Fibroblast of skin of back (primary cell): ENCODE measurements around the gene TMEM51.
A peak's percentile ranks its signal among the peaks of the same experiment; 100 is the strongest.
"Not testable (repeated sequence)": the region's sequence is repeated elsewhere in the genome, so short reads cannot be mapped to it uniquely, and the experiment has no call there.

Experiments used
- DNase-seq: peaks from one replicate; pipeline ENCODE4 v3.0.0-alpha.2; 2013

Gene TMEM51

DNA sequence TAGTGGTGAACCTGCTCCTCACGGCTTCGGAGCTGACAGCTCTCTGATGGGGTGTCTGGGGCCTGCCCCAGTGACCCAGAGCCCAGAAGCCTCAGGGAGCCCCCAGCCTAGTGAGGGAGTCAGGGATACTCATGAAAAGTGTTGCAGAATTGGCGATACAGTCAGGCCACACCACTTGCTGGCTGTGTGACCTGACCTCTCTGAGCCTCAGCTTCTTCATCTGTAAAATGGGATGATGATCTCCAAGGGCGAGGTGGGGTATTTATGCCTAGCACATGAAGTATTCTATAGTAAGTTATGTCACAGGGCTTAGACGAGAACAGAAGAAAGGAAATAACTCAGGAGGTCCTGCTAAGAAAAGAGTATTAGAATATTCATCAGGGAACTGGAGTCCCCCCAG lies 1.6 kb downstream of the TMEM51 start:
- no peak for DNase-seq

DNA sequence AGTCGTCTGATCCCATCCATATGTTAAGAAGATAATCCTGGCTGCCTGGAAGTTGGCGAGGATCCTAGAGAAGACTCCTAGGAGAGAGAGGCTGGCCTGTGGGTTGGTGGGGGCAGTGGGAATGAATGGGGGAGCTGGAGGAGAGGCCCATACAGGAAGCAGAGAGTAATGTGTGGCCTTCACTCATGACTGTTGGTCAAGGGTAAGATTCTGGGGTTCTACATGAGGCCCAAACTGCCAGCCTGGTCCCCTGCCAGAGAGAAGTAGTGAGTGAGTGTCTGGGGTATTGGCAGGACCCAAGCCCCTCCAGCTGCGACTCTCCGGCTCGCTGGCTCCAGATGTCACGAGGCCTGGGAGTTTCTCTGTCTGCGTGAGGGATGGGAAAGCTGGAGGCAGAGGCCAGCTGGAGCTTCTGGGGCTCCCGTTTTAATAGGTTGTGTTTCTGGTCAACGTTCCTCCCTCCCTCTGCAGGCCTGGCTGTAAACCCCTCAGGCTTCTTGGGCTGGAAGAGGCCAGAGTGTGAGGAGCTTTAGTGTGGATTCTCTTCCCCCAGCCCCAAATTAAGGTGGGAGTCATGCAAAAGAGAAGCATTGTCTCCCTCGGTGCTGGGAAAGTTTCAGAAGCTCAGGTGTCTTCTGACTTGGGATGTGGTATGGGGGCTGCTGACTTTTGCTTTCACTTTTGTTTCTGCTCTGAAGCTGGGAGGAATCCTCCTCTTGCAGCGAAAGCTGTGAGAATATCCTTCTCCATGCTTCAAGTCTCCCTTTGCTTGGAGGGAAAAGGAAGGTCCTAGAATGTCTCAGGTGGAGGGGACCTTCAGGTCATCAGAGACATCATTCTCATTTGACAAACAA lies 2.6 kb downstream of the TMEM51 start:
- no peak for DNase-seq

DNA sequence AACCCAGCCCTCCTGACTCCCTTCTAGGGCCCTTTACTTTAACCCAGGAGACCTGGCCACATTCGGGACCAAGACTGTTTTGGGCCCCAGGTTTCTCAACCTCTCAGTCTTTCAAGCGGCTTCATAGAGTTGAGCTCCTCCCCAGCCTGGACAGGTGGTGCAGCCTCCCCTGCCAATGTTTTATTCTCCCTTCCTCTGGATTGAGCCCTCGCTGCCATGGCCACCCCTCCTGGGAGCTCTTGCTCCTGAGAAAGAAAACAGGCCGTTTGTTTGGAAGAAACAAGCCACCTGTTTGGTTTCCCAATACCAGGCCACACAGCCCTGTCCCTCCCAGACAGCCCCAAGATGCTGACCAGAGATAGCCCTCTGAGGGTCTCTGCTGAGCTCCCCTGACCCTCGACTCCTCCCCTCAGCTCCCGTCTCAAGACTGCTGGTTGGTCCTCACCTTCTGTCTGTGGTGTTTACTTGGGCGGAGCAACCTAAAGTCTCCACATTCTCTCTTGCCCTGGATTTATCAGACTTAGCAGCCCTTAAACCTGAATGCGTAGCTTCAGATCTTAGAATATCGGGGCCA lies 3.3 kb downstream of the TMEM51 start:
- no peak for DNase-seq

- no peak for DNase-seq
Measured at GRCh38 chr1:15157524-15158399, 4.2 kb downstream of the TMEM51 start.

GRCh38 chr1:15158506-15159165 lies 5.1 kb downstream of the TMEM51 start:
- DNase-seq = peak; percentile 41

DNA sequence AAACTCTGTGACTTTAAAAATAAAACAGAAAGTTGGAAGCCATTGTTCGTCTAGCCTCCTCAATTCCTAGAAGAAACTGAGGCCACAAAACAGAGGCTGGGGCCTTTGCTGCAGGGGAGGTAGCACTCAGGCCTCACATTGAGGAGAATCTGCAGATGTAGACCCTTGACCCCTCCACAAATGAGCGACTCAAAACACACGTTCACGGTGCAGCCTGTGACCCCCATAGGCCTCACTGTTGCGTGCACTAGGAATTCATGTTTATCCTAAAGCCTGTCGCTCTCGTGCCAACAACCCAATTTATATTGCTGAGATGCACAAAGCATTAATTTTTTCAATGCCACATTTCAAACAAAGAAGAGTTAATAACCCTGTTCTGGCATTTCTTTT lies 5.6 kb downstream of the TMEM51 start:
- no peak for DNase-seq

- no peak for DNase-seq
Measured at GRCh38 chr1:15160626-15161025, 7.1 kb downstream of the TMEM51 start.

- no peak for DNase-seq
Measured at GRCh38 chr1:15167386-15167785, 13.8 kb downstream of the TMEM51 start.

DNA sequence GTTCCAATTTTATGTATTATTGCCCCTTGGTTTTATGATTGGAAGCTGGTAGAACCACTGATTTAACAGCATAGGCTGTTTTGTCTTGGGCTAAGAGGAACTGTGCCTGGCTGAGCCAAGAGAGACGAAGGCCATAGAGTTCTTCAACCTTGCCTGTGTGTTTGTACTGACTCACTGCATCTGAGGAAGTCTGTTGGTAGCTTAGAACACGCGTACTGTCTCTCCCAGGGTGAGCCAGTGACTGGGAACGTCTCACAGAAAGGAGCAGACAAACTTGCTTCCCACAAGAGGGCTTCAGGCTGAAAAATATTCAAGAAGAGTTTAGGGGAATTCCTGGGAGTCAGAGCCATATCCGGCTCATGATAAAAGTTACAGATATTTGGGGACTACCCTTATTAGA lies 14.9 kb downstream of the TMEM51 start:
- DNase-seq = peak; percentile 69

GRCh38 chr1:15170071-15170470 lies 16.5 kb downstream of the TMEM51 start:
- DNase-seq = no peak

GRCh38 chr1:15171271-15171908 lies 17.8 kb downstream of the TMEM51 start:
- no peak for DNase-seq

DNA sequence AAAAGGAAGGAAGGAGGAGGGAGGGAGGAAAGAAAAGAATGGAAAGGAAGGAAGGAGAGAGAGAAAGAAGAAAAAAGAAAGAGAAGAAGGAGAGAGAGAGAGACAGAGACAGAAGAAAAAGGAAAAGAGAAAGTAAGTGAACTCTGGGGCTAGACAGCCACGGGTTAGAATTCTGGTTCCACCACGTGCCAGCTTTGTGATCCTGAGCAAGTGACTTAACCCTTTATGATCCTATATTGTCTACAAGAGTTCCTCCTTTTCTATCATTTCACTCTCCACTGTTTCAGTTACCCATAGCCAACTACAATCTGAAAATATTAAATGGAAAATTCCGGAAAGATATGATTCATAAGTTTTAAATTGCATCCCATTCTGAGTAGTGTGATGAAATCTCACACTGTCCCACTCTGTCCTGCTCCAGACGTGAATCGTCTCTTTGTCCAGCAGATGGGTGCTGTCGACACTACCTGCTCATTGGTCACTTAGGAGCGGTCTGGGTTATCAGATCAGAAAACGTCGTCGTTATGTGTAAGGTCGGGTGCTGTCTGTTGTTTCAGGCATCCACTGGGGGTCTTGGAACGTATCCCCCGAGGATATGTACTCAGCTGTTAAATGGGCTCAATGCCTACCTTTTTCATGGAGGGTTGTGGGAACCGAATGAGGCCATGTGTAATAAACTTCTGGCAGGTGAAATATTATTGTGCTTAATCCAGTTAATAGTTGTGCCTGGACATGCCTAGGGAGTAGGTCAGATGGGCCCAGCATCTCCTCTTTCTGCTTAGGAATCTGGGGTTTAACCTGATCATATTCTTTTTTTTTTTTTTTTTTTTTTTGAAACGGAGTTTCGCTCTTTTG lies 19.1 kb downstream of the TMEM51 start:
- no peak for DNase-seq

DNA sequence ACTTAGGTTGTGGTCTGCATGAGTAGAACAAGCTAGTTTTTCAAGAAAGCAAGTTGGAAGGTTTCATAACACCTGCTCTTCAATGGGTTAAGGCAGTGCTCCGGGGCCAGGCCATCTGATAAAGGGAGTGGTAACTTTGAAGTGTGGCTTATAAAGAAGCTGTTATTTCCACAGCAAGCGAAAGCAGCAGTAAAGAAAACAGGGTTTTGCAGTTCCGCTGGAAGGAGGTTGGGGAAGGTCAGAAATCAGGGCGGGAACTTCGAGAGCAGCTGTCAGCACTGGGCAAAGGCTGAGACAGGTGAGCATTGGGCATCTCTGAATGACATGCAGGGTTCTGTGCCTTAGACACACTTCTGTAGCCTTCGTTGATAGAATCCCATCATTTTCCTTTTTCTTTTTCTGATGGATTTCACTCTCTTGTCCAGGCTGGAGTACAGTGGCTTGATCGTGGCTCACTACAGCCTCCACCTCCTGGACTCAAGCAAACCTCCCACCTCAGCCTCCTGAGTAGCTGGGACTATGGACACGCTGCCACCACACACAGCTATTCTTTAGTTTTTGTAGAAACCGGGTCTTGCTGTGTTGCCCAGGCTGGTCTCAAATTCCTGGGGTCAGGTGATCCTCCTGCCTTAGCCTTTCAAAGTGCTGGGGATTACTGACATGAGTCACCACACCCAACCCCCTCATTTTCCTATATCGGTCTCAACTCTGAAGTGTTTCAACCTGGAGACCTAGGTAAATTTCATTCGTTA lies 20.5 kb downstream of the TMEM51 start:
- no peak for DNase-seq

GRCh38 chr1:15174615-15174983 lies 21.1 kb downstream of the TMEM51 start:
- DNase-seq = no peak

DNA sequence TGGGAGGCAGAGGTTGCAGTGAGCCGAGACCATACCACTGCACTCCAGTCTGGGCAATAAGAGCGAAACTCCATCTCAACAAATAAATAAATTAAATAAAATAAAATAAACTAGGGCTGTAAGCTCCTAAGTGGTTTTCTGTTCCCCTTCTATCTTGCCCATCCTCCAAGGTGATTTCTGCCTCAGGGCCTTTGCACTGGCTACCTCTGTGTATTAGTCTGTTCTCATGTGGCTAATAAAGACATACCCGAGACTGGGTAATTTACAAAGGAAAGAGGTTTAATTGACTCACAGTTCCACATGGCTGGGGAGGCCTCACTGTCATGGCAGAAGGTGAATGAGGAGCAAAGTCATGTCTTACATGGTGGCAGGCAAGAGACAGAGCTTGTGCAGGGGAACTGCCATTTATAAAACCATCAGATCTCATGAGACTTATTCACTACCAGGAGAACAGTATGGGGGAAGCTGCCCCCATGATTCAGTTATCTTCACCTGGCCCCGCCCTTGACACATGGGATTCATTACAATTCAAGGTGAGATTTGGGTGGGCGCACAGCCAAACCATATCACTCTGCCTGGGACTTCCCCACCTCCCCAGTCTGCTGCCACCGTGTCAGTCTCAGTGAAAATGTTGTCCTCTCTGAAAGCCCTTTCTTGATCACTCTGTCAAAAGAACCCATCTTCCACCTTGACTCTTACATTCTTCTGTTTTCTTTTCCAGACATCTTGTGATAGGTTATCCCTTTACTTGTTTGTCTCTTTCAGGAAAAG lies 22.0 kb downstream of the TMEM51 start:
- not testable (repeated sequence) for DNase-seq

- DNase-seq = no peak
Measured at GRCh38 chr1:15176120-15176519, 22.6 kb downstream of the TMEM51 start.

GRCh38 chr1:15176898-15177665 lies 23.5 kb downstream of the TMEM51 start:
- DNase-seq = no peak

DNA sequence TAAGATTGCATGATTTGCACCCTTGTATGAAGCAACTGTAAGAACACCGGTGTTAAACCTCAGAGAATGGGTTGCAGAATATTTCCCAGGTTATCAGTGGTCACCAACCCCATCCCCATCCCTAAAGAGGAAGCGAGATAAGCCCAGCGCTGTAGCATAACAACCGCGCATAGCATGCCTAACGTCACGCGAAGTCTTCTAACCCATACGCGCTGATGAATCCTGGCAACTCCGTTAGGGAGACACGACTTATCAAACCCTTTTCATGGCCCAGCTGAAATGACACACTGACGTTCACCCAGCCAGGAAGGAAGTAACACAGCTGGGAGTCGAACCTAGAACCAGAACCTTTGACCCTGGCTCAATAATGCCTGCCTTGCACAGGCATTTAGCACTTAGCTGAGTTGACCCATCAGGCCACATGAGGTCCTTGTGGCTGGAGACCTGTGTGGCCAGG lies 24.2 kb downstream of the TMEM51 start:
- no peak for DNase-seq
